ENCODE data around the gene C3. TPM values are rescaled to one million over a fixed set of nuclear protein-coding genes. Genes with fewer than 3 reads are reported as not detected.
"Not testable (repeated sequence)": the region's sequence is repeated elsewhere in the genome, so short reads cannot be mapped to it uniquely, and the experiment has no call there.

The C3 gene
- total RNA-seq, 1 experiment from 2014 or later, result 658 TPM

DNA sequence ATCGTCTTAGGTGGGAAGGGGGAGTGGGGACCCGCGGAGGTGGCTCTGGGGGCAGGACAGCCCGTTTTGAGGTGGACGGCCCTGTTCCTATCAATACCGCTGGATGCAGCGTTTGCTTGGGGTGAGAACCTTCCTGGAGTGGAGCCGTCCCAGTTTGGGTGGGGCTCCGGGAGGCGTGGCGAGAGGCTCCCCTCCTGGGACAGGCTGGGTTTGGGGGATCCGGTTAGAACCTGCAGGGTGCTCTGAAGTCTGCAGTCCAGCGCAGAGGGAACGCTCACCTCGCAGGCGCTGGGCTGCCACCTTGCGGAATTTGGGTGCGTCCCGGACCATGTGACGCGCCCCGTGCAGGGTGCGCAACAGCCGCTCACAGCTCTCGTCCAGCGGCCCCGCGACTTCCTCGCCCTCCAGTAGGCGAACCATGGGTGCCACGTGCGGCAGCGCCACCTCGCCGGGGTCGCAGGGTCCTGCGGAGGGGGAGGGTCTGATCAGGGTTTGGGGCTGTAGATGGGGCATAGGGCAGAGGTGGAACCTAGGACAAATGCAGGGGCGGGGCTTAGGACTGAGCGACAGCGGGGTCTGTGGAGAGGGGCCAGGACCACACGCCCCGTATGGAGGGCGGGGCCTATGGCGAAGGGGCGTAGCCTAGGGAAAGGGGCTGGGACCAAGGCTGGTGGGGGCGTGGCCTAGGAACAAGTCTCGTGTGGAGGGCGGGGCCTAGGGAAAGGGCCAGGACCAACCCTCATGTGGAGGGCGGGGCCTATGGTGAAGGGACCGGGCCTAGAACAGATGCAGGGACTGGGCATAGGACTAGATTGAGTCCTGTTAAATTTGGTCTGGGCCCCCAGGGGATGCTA, 33.0 kb upstream of the C3 start:
- peaks cover 83% of the 10 kb centered on the region for H3K36me3 Mint-ChIP-seq (ENCODE audit: insufficient read depth, unreplicated experiment)
- peaks cover 9% of the 10 kb centered on the region for H3K4me1 Mint-ChIP-seq (ENCODE audit: low read depth, unreplicated experiment)
- H3K4me3 Mint-ChIP-seq (ENCODE audit: low read depth, unreplicated experiment), result peak overlapping the region; percentile 50
- intact Hi-C loops (cut with micrococcal nuclease; ENCODE audit: unreplicated experiment), result no loop called here
- no TSS peak for BruUV-seq (replicated peaks)
- no peaks in the 10 kb centered on the region for H3K9me3 Mint-ChIP-seq (ENCODE audit: low read depth, unreplicated experiment)
- peak; percentile 72 for DNase-seq
- no peaks in the 10 kb centered on the region for H3K27me3 Mint-ChIP-seq (ENCODE audit: unreplicated experiment)
- peak overlapping the region; percentile 77 for H3K27ac Mint-ChIP-seq (ENCODE audit: unreplicated experiment)
- CTCF ChIA-PET, result no interaction called here
- no peak for TF ChIP-seq CTCF (IDR thresholded peaks at IDR 0.05; ENCODE audit: unreplicated experiment)

GRCh38 chr19:6752256-6753177, 32.1 kb upstream of the C3 start:
- H3K9me3 Mint-ChIP-seq (ENCODE audit: low read depth, unreplicated experiment), result no peaks in the 10 kb centered on the region
- peak; percentile 28 for DNase-seq
- no peaks in the 10 kb centered on the region for H3K27me3 Mint-ChIP-seq (ENCODE audit: unreplicated experiment)
- peaks cover 83% of the 10 kb centered on the region for H3K36me3 Mint-ChIP-seq (ENCODE audit: insufficient read depth, unreplicated experiment)
- peak overlapping the region; percentile 50 for H3K4me3 Mint-ChIP-seq (ENCODE audit: low read depth, unreplicated experiment)
- peak overlapping the region; percentile 77 for H3K27ac Mint-ChIP-seq (ENCODE audit: unreplicated experiment)
- intact Hi-C loops (cut with micrococcal nuclease; ENCODE audit: unreplicated experiment), result no loop called here
- TF ChIP-seq CTCF (IDR thresholded peaks at IDR 0.05; ENCODE audit: unreplicated experiment), result no peak
- H3K4me1 Mint-ChIP-seq (ENCODE audit: low read depth, unreplicated experiment), result peaks cover 9% of the 10 kb centered on the region
- TSS peak; percentile 13 for BruUV-seq (replicated peaks)
- CTCF ChIA-PET, result no interaction called here

GRCh38 chr19:6751189-6751588, 30.7 kb upstream of the C3 start:
- H3K4me3 Mint-ChIP-seq (ENCODE audit: low read depth, unreplicated experiment), result no peak overlapping the region
- H3K27me3 Mint-ChIP-seq (ENCODE audit: unreplicated experiment), result no peaks in the 10 kb centered on the region
- DNase-seq, result no peak
- intact Hi-C loops (cut with micrococcal nuclease; ENCODE audit: unreplicated experiment), result no loop called here
- no TSS peak for BruUV-seq (replicated peaks)
- no peaks in the 10 kb centered on the region for H3K9me3 Mint-ChIP-seq (ENCODE audit: low read depth, unreplicated experiment)
- peaks cover 83% of the 10 kb centered on the region for H3K36me3 Mint-ChIP-seq (ENCODE audit: insufficient read depth, unreplicated experiment)
- peaks cover 9% of the 10 kb centered on the region for H3K4me1 Mint-ChIP-seq (ENCODE audit: low read depth, unreplicated experiment)
- no peak overlapping the region for H3K27ac Mint-ChIP-seq (ENCODE audit: unreplicated experiment)
- no peak for TF ChIP-seq CTCF (IDR thresholded peaks at IDR 0.05; ENCODE audit: unreplicated experiment)
- CTCF ChIA-PET, result no interaction called here

GRCh38 chr19:6750062-6750461, 29.6 kb upstream of the C3 start:
- BruUV-seq (replicated peaks), result no TSS peak

GRCh38 chr19:6748543-6748942, 28.1 kb upstream of the C3 start:
- BruUV-seq (replicated peaks), result not testable (repeated sequence)
- peaks cover 33% of the 10 kb centered on the region for H3K4me1 Mint-ChIP-seq (ENCODE audit: low read depth, unreplicated experiment)

More at GRCh38 chr19:6750062-6750461, 29.6 kb upstream of the C3 start:
- CTCF ChIA-PET, result interaction anchor here (0.7 kb wide), 1 partner anchor 106 kb away, joined by 3 read pairs; no protein-coding TSS in a partner anchor
- intact Hi-C loops (cut with micrococcal nuclease; ENCODE audit: unreplicated experiment), result no loop called here
- DNase-seq, result no peak
- peaks cover 20% of the 10 kb centered on the region for H3K4me1 Mint-ChIP-seq (ENCODE audit: low read depth, unreplicated experiment)
- H3K9me3 Mint-ChIP-seq (ENCODE audit: low read depth, unreplicated experiment), result no peaks in the 10 kb centered on the region
- peak overlapping the region; percentile 60 for H3K27ac Mint-ChIP-seq (ENCODE audit: unreplicated experiment)
- no peak overlapping the region for H3K4me3 Mint-ChIP-seq (ENCODE audit: low read depth, unreplicated experiment)
- no peak for TF ChIP-seq CTCF (IDR thresholded peaks at IDR 0.05; ENCODE audit: unreplicated experiment)
- H3K27me3 Mint-ChIP-seq (ENCODE audit: unreplicated experiment), result no peaks in the 10 kb centered on the region
- H3K36me3 Mint-ChIP-seq (ENCODE audit: insufficient read depth, unreplicated experiment), result peaks cover 91% of the 10 kb centered on the region

More at GRCh38 chr19:6748543-6748942, 28.1 kb upstream of the C3 start:
- H3K27me3 Mint-ChIP-seq (ENCODE audit: unreplicated experiment); H3K9me3 Mint-ChIP-seq (ENCODE audit: low read depth, unreplicated experiment); H3K27ac Mint-ChIP-seq (ENCODE audit: unreplicated experiment); CTCF ChIA-PET; H3K4me3 Mint-ChIP-seq (ENCODE audit: low read depth, unreplicated experiment); DNase-seq; intact Hi-C loops (cut with micrococcal nuclease; ENCODE audit: unreplicated experiment): not testable (repeated sequence)
- peaks cover 91% of the 10 kb centered on the region for H3K36me3 Mint-ChIP-seq (ENCODE audit: insufficient read depth, unreplicated experiment)
